Measurements from ENCODE around the gene BRDT. TPM values are rescaled to one million over a fixed set of nuclear protein-coding genes. Genes with fewer than 3 reads are reported as not detected.

The BRDT gene
- total RNA-seq, 4 donors from 2014 or later, result not detected

DNA sequence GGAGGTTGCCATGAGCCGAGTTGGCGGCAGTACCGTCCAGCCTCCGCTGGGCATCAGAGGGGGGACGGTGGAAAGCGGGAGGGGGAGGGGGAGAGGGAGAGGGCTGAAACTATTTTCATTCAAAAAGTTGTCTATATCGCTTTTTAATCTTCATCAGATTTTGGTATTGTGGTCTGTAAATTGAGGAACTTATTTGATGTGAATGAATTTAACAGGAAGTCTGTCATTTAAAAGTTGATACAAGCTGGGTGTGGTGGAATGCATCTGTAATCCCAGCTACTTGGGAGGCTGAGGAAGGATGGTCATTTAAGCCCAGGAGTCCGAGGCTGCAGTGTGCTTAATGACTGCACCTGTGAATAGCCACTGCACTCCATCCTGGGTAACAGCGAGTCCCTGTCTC is 77.6 kb downstream of the BRDT start:
- DNase-seq (ENCODE audit: low spot score in 2 of 2), result no peak
- WGBS, 2 donors, result 89 to 94% methylated on average over 9 of the region's 9 CpGs
- no peak overlapping the region for H3K4me3 ChIP-seq (ENCODE audit: low read depth, poor library complexity, severe bottlenecking)
- TF ChIP-seq, protein P1, sequence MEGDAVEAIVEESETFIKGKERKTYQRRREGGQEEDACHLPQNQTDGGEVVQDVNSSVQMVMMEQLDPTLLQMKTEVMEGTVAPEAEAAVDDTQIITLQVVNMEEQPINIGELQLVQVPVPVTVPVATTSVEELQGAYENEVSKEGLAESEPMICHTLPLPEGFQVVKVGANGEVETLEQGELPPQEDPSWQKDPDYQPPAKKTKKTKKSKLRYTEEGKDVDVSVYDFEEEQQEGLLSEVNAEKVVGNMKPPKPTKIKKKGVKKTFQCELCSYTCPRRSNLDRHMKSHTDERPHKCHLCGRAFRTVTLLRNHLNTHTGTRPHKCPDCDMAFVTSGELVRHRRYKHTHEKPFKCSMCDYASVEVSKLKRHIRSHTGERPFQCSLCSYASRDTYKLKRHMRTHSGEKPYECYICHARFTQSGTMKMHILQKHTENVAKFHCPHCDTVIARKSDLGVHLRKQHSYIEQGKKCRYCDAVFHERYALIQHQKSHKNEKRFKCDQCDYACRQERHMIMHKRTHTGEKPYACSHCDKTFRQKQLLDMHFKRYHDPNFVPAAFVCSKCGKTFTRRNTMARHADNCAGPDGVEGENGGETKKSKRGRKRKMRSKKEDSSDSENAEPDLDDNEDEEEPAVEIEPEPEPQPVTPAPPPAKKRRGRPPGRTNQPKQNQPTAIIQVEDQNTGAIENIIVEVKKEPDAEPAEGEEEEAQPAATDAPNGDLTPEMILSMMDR (IDR thresholded peaks at IDR 0.05), result no peak
- no peak for TF ChIP-seq POLR2A (IDR thresholded peaks at IDR 0.05)
- intact Hi-C loops (cut with DNase I; ENCODE audit: low total_unique reads), result no loop called here

DNA sequence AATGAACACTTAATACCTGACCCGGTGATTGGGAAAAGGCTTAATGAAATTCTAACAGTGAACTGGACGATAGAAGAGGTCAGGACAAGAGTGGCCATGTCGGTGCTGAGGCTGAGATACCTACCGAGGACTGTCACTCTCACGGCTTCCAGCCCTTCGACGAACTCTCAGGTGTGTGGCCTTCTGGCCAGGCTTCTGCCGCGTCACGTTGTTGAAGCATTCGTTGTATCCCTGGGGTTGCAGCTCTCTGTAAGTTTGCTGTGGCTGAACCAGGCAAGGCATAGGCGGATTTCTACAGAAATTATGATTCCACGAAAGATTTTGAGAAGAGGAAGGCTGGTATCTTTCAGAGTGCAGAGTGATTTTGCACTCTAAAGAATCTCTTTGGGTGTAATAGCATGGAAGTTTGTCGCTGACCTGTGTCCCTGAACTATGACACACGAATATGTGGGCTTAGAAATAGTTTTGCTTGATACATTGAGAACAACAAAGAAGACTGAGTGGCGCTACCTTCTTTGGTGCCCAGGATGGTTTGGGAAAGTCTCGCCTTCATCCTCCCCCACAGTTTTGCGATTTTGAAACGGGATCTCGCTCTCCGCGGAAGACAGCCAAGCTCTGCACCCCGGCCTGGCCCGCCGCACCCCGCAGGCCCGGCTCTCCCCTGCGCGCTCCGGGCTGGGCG is 80.2 kb downstream of the BRDT start:
- 42 to 61% methylated on average over 22 to 30 of the region's 31 CpGs for WGBS, 2 donors
- TF ChIP-seq, protein P1 (IDR thresholded peaks at IDR 0.05), result no peak
- TF ChIP-seq POLR2A (IDR thresholded peaks at IDR 0.05), result no peak
- intact Hi-C loops (cut with DNase I; ENCODE audit: low total_unique reads), result no loop called here
- DNase-seq (ENCODE audit: low spot score in 2 of 2), result no peak
- H3K4me3 ChIP-seq (ENCODE audit: low read depth, poor library complexity, severe bottlenecking), result no peak overlapping the region

DNA sequence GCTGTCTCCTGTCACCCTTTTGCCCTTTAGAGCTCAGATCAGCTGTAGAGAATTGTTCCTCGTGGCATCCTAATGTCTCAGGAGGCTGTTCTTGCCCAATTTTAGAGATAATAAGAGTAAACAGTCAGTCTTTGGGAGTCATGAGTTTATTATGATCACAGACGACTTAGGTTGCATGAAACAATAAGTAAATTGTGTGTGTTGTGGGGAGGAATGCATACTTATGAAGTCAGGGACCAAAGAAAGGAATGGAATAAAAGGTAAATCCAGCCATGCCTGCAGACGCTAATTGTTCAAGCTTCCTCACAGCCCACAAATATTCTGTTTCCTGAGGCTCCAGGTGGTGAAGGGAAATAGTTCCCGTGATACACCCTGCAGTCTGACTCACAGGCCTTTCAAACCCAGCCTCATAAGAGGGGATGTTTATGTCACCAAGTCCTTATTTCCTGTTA is 81.5 kb downstream of the BRDT start:
- DNase-seq (ENCODE audit: low spot score in 2 of 2), result no peak
- H3K4me3 ChIP-seq (ENCODE audit: low read depth, poor library complexity, severe bottlenecking), result no peak overlapping the region
- no peak for TF ChIP-seq POLR2A (IDR thresholded peaks at IDR 0.05)
- TF ChIP-seq, protein P1 (IDR thresholded peaks at IDR 0.05), result no peak
- WGBS, 2 donors, result 49 to 51% methylated on average over 4 of the region's 4 CpGs
- intact Hi-C loops (cut with DNase I; ENCODE audit: low total_unique reads), result no loop called here

DNA sequence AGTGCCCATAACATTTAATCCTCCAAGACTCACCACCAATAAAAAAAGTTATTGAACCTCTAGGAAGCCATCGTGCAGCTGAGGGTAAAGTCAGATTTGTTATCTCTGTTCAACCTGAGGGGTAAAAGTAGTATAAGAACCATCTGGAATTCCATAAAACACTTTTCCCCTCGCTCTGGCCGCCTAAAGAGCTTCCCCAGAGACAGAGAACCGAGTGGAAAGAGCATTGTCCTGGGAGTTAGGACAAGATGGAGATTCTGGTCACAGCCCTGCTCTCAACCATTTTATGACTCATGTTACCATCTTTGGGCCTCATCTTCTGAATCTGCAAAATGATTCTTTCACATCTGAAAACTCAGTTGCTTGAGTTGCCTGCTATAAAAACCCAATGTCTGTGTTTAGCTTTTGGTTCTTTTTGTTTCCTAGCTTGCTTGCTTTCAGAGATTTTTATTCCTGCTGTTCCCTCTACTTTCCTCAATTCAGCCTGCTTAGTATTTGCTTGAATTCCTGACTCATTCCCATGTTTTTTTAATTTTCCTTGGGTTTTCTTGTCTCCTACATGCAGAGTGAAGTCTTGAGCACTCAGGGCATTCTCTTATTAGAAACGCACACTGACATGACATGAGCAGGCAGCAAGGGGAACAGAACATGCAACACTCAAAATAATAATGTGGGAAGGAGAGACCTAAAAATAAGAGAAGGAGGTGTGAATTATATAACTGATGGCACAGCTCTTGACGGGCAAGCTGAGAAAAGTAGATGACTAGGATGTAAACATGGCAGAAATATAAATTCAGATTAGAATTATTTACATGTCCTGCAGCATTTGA is 82.3 kb downstream of the BRDT start:
- no peak for TF ChIP-seq POLR2A (IDR thresholded peaks at IDR 0.05)
- TF ChIP-seq, protein P1 (IDR thresholded peaks at IDR 0.05), result no peak
- DNase-seq (ENCODE audit: low spot score in 2 of 2), result no peak
- intact Hi-C loops (cut with DNase I; ENCODE audit: low total_unique reads), result no loop called here
- H3K4me3 ChIP-seq (ENCODE audit: low read depth, poor library complexity, severe bottlenecking), result no peak overlapping the region
- whole genome bisulfite sequencing, 2 donors, result 74 to 77% methylated on average over 6 of the region's 6 CpGs

DNA sequence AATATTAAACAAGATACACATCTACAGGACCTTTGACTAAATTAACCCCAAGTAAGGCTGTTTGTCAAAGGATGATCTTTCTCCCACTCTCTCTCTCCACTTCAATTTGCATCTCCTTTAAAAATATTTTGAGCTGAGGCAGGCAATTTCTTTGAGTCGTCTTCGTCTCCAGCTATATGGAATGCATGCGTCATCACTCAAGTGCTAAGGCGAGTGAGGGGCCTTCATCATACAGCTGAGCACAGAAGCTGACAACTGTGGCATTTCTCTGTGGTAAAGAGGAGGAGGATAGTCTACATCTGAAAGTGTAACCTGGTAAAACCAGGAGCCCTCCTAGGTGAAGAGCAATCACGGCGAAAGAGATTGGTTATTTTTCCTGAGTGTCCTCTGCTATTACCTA is 88.2 kb downstream of the BRDT start:
- TF ChIP-seq POLR2A (IDR thresholded peaks at IDR 0.05), result no peak
- TF ChIP-seq, protein P1 (IDR thresholded peaks at IDR 0.05), result no peak
- intact Hi-C loops (cut with DNase I; ENCODE audit: low total_unique reads), result no loop called here
- no peak for DNase-seq (ENCODE audit: low spot score in 2 of 2)
- 75 to 79% methylated on average over 6 of the region's 6 CpGs for WGBS, 2 donors
- H3K4me3 ChIP-seq (ENCODE audit: low read depth, poor library complexity, severe bottlenecking), result no peak overlapping the region
